Ascending aorta (tissue), 2 donors: ENCODE results near the gene FSCN2. TPM values are rescaled to one million over a fixed set of nuclear protein-coding genes. Genes with fewer than 3 reads are reported as not detected.
A peak's percentile ranks its signal among the peaks of the same experiment; 100 is the strongest.

Experiments
- DNase-seq, 2 donors: peaks; one replicate each; pipeline ENCODE4 v3.0.0-alpha.2; 2019; ENCODE audit warnings: low spot score in 2 of 2
- H3K27ac ChIP-seq, 2 donors: fragments of 200-600 bp; sonication (generic); one replicate each; pipeline ENCODE4 v1.5.1; 2016 to 2017; ENCODE audit warnings: mild to moderate bottlenecking in 1 of 2
- H3K27me3 ChIP-seq: fragments of 200-600 bp; sonication (generic); one replicate; pipeline ENCODE4 v1.5.1; 2017
- H3K36me3 ChIP-seq, 2 donors: fragments of 200-600 bp; sonication (generic); one replicate each; pipeline ENCODE4 v1.5.1; 2016
- H3K4me1 ChIP-seq, 2 donors: fragments of 200-600 bp; sonication (generic); one replicate each; pipeline ENCODE4 v1.5.1; 2016 to 2017; ENCODE audit warnings: mild to moderate bottlenecking in 1 of 2
- H3K4me3 ChIP-seq, 2 donors: fragments of 200-600 bp; sonication (generic); one replicate each; pipeline ENCODE4 v1.5.1; 2016 to 2017; ENCODE audit warnings: mild to moderate bottlenecking in 1 of 2
- H3K9me3 ChIP-seq, 2 donors: fragments of 200-600 bp; sonication (generic); one replicate each; pipeline ENCODE4 v1.5.1; 2016
- CTCF ChIP-seq, 3 experiments: fragments of 200-600 bp in 2 of 3; fragments of 450-650 bp in 1 of 3; sonication (generic) in 2 of 3; IDR thresholded peaks; one replicate each; pipeline ENCODE4 v1.5.1; 2016 to 2019; ENCODE audit warnings: antibody characterized with exemption in 3 of 3, mild to moderate bottlenecking in 1 of 3, moderate library complexity in 1 of 3
- intact Hi-C: fragments of 100-400 bp; cut with DNase I; formaldehyde crosslinking; loops from one replicate; pipeline ENCODE4 v1.15.1; 2023
- total RNA-seq: library from RNA; depleted of rRNA; stranded (reverse); fragments of >200 nt; gene quantifications from one replicate; pipeline ENCODE4 v1.1.0, GENCODE V29; 2016

FSCN2 gene
- total RNA-seq, 1 donor from 2014 or later: not detected

- TF ChIP-seq CTCF (IDR thresholded peaks at IDR 0.05): no peak
- H3K4me3 ChIP-seq: no peak overlapping the region
- H3K4me1 ChIP-seq: peaks cover 17 to 23% of the 10 kb centered on the region in 2 donors
- no peaks in the 10 kb centered on the region for H3K27me3 ChIP-seq
- no peaks in the 10 kb centered on the region for H3K9me3 ChIP-seq
- intact Hi-C loops: no loop called here
- no peak overlapping the region for H3K27ac ChIP-seq
- no peak for DNase-seq
- H3K36me3 ChIP-seq: peaks cover 26 to 48% of the 10 kb centered on the region in 2 donors
Measured at GRCh38 chr17:81550285-81550684, 22.1 kb downstream of the FSCN2 start.

- peaks cover 17 to 24% of the 10 kb centered on the region in 2 donors for H3K4me1 ChIP-seq
- no peak for TF ChIP-seq CTCF (IDR thresholded peaks at IDR 0.05)
Measured at GRCh38 chr17:81550830-81551457, 22.8 kb downstream of the FSCN2 start.

GRCh38 chr17:81551458-81552243, 23.5 kb downstream of the FSCN2 start:
- H3K9me3 ChIP-seq: no peaks in the 10 kb centered on the region
- peak in 1 of 3 experiments; percentile 11 for TF ChIP-seq CTCF (IDR thresholded peaks at IDR 0.05)
- peaks cover 17 to 31% of the 10 kb centered on the region in 2 donors for H3K4me1 ChIP-seq
- H3K36me3 ChIP-seq: peaks cover 18 to 35% of the 10 kb centered on the region in 2 donors
- H3K27me3 ChIP-seq: no peaks in the 10 kb centered on the region
- DNase-seq: no peak
- H3K4me3 ChIP-seq: peak overlapping the region; percentile 81 to 83
- peak overlapping the region; percentile 75 to 93 for H3K27ac ChIP-seq
- intact Hi-C loops: loop anchor here (1.0 to 2.0 kb wide), 3 partner anchors 37 to 71 kb away; no protein-coding TSS in a partner anchor

More at GRCh38 chr17:81550830-81551457, 22.8 kb downstream of the FSCN2 start:
- intact Hi-C loops: no loop called here
- Histone ChIP-seq H3K27ac (peak overlapping the region; percentile 75 to 93), H3K4me3 (peak overlapping the region; percentile 81 to 83), H3K36me3 (peaks cover 22 to 42% of the 10 kb centered on the region in 2 donors), H3K27me3 (no peaks in the 10 kb centered on the region), H3K9me3 (no peaks in the 10 kb centered on the region)
- DNase-seq: no peak

- Histone ChIP-seq H3K27me3 (no peaks in the 10 kb centered on the region), H3K36me3 (peaks cover 13 to 35% of the 10 kb centered on the region in 2 donors), H3K4me1 (peaks cover 17 to 34% of the 10 kb centered on the region in 2 donors), H3K4me3 (peak within 1 kb of the TSS; percentile 81 to 83), H3K9me3 (no peaks in the 10 kb centered on the region), H3K27ac (peak within 1 kb of the TSS; percentile 75 to 93)
- peak in 1 of 2 donors; percentile 88 for DNase-seq
- no peak for TF ChIP-seq CTCF (IDR thresholded peaks at IDR 0.05)
- intact Hi-C loops: loop anchor here (1.0 to 2.0 kb wide), 5 partner anchors 14 to 72 kb away; no protein-coding TSS in a partner anchor
Measured at GRCh38 chr17:81552244-81553017, 24.3 kb downstream of the FSCN2 start, which contains the start of gene FAAP100. Gene FAAP100 (minus strand): TSS chr17:81552353. CDS start chr17:81552330, 23 bp downstream.

GRCh38 chr17:81553018-81553615, 24.9 kb downstream of the FSCN2 start:
- TF ChIP-seq CTCF (IDR thresholded peaks at IDR 0.05): no peak
- DNase-seq: peak; percentile 59 to 90
- H3K27ac ChIP-seq: peak overlapping the region; percentile 75 to 93
- intact Hi-C loops: loop anchor here (1.0 to 2.0 kb wide), 4 partner anchors 13 to 72 kb away; no protein-coding TSS in a partner anchor
- H3K4me3 ChIP-seq: peak overlapping the region; percentile 81 to 83
- H3K27me3 ChIP-seq: no peaks in the 10 kb centered on the region
- H3K9me3 ChIP-seq: no peaks in the 10 kb centered on the region
- peaks cover 17 to 34% of the 10 kb centered on the region in 2 donors for H3K4me1 ChIP-seq
- H3K36me3 ChIP-seq: peaks cover 13 to 34% of the 10 kb centered on the region in 2 donors
